Stimulated activated CD4-positive, alpha-beta T cell treated with anti-CD3 and anti-CD28 coated beads, Interleukin-2, amount 100 ng/mL, for 4 hours (primary cell): Measurements from ENCODE around the gene MAN2B2.

ENCODE experiments used
- DNase-seq: peaks from one replicate; pipeline ENCODE4 v3.0.0-alpha.2; 2020; ENCODE audit warnings: low read depth

The MAN2B2 gene

DNA sequence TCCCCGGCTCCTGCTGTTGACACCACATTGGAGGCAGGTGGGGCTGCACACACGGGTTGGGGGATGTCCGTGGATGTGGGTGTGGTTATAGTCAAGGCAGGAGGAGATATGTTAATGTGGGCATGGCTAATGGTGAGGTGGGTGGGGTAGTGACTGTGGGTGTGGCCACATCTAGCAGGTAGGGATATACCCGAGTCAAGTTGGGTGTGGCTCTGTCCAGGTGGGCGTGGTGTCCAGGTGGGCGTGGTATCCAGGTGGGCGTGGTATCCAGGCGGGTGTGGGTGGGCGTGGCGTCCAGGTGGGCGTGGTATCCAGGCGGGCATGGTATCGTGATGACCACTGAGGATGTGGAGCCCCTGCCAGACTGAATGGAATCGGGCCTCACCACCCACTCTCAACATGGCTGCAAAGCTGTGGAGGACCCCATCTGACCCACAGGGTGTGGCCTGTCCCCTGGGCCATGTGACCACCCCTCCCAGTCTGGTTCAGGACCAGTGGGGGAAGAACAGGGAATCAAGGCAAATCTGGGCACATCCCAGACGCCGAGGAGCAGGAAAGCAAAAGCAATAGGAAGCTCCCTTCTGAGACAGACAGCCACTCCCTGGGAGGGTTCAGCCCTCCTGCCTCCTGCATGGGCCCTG is 21.0 kb downstream of the MAN2B2 start:
- no peak for DNase-seq

DNA sequence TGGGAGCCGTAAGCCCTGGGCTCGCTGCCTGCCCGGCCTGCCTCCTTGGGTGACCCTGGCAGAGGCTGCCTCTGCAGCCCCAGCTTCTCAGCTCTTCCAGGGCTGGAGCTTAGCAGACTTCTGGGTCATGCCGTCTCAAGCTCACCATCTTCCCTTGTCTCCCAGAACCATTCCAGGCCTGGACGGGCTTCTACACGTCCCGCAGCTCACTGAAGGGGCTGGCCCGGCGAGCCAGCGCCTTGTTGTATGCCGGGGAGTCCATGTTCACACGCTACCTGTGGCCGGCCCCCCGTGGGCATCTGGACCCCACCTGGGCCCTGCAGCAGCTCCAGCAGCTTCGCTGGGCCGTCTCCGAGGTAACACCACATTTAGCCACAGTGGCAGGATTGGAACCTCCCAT is 22.0 kb downstream of the MAN2B2 start:
- no peak for DNase-seq

DNA sequence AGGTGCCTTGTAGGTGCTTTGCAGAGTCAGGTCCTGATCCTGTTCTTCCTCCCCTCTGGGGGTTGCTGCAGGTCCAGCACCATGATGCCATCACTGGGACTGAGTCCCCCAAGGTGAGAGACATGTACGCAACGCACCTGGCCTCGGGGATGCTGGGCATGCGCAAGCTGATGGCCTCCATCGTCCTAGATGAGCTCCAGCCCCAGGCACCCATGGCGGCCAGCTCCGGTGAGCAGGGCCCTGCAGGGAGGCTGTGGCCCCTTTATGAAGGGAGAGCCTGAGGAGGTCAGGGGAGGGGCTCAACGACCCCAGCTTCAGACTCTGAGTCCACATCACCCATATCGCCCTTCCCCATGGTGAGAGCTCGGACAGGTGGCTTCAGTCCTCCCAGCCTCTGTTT is 23.1 kb downstream of the MAN2B2 start:
- no peak for DNase-seq

DNA sequence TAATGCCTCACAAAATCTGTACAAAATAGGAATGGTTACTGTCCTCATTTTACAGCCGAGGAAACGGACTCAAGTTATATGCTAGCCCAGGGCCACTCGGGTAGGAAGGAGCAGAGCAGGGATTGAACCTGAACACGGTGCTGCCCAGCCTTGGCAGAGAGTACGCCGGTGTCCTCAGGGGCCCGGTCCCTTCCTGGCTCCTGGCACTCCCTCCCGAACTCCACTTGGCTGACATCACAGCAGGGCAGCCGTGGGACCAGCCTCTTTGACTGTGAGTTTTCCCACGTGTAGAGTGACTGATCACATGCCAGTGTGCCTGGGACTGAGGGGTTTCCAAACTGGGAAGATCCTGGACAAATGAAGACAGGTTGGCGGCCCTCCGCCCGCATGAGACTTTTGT is 23.7 kb downstream of the MAN2B2 start:
- DNase-seq, result no peak

DNA sequence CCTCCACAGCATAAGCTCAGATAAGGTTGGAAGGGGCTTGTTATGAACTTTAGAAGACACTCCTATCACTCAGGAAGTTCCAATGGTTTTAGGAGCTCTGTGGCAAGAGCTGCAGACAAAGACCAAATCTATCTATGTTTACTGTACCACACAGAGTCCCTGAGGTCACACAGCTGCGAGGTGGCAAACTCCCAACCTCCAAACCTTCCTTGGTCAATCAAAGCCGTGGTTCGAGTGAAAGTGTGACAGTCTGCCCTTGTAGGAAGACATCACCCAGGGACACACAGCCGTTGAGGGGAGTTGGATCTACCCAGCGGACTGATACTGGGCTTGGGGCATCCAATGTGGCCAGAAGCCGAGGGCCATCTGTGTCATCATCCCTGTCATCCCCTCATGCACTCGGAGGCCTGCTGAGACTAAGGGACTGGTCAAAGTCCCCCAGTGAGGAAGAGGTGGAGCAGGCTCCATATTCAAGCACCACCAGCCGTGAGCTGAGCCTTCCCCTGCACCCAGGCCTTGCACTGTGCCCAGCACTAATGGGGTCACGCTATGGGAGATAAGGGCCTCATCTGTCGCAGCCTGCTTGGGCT is 26.8 kb downstream of the MAN2B2 start:
- no peak for DNase-seq

DNA sequence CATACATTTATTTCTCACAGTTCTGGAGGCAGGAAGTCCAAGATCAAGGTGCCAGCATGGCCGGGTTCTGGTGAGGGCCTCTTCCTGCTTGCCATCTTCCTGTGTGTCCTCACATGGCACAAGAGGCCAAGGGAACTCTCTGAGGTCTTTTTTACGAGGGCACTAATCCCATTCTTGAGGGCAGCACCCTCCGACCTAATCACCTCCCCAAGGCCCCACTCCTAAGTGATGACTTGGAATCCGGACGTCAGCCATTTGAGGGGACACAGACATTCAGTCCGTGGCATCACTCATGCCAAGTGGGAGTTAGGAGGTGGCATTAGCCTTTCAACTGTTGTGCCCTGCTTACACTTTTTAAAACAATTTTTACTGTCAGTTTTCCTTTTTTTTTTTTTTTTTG is 27.3 kb downstream of the MAN2B2 start:
- DNase-seq, result no peak

DNA sequence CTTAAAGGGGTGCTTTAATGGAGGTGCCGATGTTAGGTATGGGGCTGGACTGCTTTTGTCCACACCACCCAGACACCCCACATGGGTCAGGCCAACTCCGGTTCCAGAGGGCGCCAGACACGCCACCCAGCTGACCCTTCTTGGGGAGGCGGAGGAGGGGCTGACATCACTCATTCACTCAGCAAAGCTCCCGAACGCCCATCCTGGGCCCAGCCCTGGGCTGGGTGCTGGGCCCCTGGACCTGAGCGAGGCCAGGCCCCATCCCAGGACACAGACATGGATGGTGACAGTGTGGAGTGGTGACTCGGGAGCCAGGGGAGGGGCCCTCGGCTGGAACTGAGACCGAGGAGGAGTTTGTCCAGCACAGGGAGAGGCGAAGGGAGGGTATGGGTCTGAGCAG is 28.1 kb downstream of the MAN2B2 start:
- DNase-seq, result no peak

DNA sequence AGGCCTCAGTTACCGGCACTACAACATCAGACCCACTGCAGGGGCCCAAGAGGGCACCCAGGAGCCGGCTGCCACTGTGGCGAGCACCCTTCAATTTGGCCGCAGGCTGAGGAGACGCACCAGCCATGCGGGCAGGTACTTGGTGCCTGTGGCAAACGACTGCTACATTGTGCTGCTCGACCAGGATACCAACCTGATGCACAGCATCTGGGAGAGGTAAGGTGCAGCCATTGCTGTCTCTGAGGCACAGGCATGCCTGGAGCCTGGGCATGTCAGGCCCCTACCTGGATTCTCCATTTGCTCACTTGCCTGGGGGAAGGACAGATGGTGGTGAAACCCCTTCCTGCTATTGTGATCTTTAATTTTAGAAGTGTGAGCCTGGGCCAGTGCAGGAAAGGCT is 30.1 kb downstream of the MAN2B2 start:
- DNase-seq, result no peak

DNA sequence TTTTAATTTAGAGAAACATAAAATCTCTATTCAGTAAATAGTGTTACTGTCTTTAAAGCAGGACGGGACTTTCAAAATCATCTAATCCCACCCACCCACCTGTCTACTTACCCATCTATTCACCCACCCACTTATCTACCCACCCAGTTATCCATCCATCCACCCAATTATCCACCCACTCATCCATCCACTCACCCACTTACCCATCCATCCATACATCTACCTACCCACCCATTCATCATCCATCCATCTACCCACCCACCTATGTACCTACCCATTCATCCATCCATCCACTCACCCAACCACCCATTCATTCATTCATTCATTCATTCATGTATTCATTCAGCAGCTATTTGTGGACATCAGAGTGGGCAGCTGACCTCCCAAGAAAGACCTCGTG is 30.6 kb downstream of the MAN2B2 start:
- DNase-seq, result no peak

DNA sequence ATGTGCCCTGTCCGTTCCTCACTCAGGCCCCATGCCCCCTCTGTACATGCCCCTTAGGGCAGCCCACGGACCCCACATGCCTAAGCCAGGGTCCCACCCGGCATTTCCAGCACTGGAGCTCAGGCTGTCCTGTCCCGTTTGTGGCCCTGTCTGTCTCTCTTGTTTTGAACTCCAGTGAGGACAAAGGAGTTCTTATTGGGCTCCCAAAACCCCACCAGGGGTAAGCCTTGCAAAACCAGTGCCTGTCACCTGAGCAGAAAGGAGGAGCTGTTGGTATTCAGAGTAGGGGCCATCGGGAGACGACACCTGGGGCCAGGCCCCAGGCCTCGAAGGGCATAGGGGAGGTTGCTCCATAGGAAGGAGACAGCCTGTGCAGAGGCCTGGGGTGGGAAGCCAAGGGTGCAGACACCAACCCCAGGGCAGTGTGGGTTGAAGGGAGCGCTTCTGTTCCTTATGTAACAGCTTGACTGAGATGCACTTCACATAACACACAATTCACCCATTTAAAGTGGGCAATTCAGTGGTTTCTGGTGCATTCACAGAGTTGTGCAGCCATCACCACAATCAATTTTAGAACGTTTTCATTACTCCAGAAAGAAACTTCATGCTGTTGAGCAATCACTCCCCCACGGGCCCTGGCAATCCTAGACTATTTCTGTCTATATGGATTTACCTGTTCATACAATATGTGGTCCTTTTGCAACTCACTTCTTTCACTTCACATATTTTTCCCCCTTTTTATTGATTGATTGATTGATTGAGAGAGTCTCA is 31.7 kb downstream of the MAN2B2 start:
- no peak for DNase-seq

DNA sequence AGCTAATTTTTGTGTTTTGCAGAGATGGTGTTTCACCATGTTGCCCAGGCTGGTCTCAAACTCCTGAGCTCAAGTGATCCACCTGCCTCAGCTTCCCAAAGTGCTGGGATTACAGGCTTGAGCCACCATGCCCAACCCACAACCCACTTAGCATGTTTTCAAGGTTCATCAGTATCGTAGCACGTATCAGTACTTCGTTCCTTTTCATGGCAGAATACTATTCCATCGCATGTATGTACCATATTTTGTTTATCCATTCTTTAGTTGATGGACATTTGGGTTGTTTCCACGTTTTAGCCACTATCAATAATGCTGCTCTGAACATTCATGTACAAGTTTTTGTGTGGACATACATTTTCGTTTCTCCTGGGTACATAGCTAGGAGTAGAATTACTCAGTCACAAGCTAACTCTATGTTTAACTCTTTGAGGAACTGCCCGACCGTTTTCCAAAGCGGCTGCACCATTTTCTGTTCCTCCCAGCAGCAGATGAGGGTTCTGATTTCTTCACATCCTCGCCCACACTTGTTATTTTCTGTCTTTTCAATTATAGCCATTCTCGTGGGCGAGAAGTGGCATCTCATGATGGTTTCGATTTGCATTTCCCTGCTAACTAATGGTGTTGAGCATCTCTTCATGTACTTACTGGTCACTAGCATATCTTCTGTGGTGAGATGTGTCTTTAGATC is 32.5 kb downstream of the MAN2B2 start:
- DNase-seq, result no peak

DNA sequence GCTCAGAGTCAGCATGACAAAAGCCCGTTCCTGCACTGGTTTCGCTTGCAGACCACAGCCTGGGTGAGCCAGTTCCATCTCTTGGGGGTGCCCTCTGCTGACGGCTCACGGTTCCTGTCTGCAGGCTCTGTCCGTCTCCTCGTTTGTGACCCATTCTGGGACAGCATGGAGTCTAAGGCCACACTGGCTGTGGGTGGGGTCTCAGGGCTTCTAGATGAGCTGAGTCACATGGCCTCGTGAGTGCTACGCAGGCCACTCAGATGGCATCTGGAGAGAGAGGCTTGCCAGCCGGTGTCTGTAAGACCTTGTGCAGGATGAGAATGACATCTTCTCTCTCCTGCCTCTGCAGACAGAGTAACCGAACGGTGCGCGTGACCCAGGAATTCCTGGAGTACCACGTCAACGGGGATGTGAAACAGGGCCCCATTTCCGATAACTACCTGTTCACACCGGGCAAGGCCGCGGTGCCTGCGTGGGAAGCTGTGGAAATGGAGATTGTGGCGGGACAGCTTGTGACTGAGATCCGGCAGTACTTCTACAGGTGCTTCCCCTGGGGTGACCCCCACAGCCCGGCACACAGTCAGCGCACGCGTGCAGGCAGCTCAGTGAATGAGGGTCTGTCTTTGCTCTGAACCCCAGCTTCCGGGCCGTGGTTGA is 33.9 kb downstream of the MAN2B2 start:
- no peak for DNase-seq

DNA sequence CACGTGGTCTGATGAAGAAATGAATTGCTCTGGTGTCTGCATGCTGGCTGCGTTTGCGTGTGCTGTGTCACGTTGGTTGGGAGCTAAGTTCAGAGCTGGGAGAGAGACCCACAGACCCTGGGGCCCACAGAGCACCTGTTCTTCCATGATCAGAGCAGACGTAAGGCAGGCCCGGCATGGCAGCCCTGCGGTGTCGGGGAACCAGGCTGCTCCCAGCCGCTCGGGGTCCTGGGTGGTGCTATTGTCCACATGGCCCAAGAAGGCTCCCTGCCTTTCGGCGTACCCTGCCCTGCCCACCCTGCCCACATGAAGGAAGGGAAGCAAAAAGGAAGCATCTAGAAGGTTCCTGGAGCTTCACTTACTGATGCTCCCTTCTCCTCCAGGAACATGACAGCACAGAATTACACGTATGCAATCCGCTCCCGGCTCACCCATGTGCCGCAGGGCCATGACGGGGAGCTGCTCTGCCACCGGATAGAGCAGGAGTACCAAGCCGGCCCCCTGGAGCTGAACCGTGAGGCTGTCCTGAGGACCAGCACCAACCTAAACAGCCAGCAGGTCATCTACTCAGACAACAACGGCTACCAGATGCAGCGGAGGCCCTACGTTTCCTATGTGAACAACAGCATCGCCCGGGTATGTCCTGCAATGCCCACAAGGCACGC is 34.6 kb downstream of the MAN2B2 start:
- no peak for DNase-seq

DNA sequence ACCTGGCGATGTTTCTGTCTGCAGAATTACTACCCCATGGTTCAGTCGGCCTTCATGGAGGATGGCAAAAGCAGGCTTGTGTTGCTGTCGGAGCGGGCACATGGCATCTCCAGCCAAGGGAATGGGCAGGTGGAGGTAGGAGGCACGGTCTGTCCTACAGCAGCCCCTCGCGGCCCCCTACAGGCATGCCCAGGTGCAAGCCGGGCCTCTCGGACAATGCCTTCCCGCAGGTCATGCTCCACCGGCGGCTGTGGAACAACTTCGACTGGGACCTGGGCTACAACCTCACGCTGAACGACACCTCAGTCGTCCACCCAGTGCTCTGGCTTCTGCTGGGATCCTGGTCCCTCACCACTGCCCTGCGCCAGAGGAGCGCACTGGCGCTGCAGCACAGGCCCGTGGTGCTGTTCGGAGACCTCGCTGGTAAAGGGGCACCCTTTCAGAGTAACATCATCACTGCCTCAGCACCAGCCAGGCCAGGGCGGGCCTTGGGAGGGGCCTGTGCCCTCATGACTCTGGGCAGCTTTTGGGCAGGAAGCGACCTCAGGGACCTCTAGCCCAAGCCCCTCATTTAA is 36.0 kb downstream of the MAN2B2 start:
- no peak for DNase-seq

DNA sequence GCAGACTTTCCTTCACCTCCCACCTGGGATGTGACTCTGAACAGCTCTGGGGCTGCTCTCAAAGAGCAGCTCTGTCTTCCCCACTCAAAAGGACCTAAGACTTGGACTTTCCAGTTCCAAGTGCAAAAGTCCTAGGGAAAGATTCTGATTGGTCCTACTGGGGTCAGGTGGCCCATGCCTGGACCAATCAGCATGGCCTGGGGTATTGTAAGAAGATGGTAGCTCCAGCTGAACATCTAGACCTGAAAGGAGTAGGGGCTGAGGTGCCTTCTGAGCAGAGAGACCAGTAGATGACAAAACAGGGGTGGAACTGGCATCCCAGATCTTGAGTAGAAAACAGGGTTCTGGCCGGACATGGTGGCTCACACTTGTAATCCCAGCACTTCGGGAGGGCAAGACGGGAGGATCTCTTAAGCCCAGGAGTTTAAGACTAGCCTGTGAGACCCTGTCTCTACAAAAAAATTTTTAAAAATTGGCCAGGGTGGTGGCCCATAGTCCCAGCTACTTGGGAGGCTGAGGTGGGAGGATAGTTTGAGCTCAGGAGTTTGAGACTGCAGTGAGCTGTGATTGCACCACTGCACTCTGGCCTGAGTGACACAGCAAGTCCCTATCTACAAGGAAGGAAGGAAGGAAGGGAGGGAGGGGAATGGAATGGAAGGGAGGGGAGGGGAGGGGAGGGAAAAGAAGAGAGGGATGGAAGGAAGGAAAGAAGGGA is 38.1 kb downstream of the MAN2B2 start:
- DNase-seq, result no peak

DNA sequence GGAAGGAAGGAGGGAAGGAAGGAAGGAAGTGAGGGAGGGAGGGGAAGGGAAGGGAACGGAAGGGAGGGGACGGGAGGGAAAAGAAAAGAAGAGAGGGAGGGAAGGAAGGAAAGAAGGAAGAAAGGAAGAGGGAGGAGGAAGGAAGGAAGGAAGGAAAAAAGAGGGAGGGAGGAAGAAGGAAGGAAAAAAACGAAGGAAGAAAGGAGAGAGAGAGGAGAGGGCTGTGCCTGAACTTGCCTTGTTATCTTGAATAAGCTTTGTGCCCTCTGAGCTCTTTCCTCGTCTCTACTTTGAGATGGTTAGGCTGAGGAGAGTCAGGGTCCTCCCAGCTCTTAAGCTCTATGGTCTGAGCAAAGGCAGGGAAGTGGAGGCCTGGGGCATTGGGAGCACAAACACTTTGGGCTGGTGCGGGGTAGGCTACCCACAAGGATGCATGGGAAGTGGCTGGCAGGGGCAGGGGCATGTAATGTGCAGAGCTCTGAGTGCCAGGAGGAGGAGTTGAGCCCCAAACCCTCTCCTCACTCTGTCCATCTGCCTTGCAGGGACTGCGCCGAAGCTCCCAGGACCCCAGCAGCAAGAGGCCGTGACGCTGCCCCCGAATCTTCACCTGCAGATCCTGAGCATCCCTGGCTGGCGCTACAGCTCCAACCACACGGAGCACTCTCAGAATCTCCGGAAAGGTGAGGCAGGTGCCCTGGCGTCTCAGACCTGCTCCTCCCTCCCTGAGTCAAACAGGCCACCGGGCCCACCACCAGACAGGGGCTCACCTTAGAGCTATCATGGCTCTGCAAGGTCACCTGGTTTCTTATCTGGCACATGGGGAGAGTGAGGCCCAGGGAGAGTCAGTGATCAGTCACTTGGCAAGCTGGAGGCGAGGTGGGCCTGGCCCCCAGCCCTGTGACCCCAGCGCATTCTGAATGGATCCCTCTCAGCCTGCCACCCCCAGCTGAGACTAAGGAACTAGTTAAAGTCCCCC is 39.0 kb downstream of the MAN2B2 start:
- no peak for DNase-seq

DNA sequence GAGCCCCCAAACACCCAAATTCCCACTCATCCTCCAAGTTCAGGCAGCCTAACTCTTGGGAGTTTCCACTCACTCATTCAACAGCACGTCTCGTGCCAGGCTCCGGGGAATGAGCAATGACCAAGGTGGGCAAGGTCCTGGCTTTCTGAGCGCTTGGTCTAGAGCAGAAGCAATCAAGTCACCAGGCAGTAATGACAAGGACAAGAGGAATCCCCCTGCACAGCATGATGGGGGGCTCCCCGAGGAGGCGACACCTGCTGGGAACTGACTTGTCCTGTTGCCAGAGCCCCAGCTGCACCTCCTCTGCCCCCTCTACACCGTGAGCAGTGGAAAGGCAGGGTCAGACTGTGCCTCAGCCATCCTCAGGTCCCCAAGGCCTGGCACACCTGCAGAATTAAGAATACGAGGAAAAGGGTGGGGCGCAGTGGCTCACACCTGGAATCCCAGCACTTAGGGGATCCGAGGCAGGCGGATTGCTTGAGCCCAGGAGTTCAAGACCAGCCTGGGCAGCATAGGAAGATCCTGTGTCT is 39.8 kb downstream of the MAN2B2 start:
- no peak for DNase-seq

DNA sequence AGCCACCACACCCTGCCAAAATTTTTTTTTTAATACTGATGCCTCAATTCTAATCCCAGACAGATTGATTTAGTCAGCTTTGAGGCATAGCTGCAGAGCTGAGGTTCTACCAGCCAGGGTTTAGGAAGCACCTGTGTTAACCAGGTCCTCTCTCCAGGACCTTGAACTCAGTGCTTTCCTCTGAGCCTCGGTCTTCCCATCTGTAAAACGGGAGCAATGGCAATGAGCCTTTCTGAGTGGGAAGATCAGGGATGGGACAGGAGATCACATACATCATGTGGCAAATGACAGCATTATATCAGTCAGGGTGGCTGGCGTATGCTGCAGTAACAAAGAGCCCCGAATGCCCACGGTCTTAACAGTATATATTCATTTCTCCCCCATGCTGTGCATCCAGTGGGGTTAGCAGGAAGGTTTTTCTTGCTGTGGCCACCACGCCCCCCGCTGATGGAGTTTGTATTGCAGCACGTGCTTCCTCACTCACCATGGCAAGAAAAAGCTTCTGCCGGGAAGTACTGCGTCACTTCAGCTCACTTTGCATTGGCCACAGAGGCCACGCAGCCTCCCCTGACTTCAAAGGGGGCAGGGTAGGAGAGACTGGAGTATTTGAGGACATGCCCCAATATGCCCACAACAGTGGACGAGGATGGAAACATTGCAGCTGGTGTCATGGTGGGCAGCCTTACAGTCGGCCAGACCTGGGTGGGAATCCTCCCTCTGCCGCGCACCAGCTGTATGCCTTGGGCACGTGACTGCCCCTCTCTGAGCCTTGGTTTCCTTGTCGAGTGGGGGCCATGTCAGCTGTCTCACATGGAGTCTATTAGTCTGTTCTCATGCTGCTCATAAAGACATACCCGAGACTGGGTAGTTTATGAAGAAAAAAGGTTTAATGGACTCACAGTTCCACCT is 41.4 kb downstream of the MAN2B2 start:
- no peak for DNase-seq
